Measurements from ENCODE around the gene METTL16.
"Not testable (repeated sequence)": the region's sequence is repeated elsewhere in the genome, so short reads cannot be mapped to it uniquely, and the experiment has no call there.

DNA sequence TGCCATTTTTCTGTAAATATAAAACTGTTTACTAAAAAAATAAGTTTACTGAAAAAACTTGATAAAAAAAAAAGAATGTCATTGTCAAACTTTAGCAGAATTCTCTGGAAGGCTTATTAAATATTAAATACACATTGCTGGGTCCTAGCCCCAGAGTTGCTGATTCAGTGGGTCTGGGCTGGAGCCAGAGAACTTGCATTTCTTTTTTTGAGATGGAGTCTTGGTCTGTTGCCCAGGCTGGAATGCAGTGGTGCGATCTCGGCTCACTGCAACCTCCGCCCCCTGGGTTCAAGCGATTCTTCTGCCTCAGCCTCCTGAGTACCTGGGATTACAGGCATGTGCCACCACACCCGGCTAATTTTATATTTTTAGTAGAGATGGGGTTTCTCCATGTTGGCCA is 25.9 kb upstream of the METTL16 start:
- TF ChIP-seq, protein P1, sequence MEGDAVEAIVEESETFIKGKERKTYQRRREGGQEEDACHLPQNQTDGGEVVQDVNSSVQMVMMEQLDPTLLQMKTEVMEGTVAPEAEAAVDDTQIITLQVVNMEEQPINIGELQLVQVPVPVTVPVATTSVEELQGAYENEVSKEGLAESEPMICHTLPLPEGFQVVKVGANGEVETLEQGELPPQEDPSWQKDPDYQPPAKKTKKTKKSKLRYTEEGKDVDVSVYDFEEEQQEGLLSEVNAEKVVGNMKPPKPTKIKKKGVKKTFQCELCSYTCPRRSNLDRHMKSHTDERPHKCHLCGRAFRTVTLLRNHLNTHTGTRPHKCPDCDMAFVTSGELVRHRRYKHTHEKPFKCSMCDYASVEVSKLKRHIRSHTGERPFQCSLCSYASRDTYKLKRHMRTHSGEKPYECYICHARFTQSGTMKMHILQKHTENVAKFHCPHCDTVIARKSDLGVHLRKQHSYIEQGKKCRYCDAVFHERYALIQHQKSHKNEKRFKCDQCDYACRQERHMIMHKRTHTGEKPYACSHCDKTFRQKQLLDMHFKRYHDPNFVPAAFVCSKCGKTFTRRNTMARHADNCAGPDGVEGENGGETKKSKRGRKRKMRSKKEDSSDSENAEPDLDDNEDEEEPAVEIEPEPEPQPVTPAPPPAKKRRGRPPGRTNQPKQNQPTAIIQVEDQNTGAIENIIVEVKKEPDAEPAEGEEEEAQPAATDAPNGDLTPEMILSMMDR (IDR thresholded peaks at IDR 0.05 in 8 of 11, conservative IDR thresholded peaks at IDR 0.05 in 3 of 11) = not testable (repeated sequence)
- not testable (repeated sequence) for TF ChIP-seq POLR2A (IDR thresholded peaks at IDR 0.05)
